AG04450 (cell line): ENCODE data around the gene STRBP. TPM values are rescaled to one million over a fixed set of nuclear protein-coding genes. Genes with fewer than 3 reads are reported as not detected.

ENCODE experiments used
- polyA plus RNA-seq: library from polyadenylated mRNA; depleted of rRNA; stranded (reverse); fragments of >200 nt; gene quantifications from 2 replicates; pipeline ENCODE4 v1.2.3, GENCODE V29; 2011; rRNA removed

The STRBP gene
- polyA plus RNA-seq, 1 experiment, result 6.3 TPM

Other genes starting within 250 kb of the STRBP start
- 0.35 TPM in 1 of 2 replicates, not detected in the other for gene GPR21, start 234.9 kb downstream of the STRBP start, polyA plus RNA-seq
- gene CRB2, start 87.6 kb upstream of the STRBP start, polyA plus RNA-seq, result not detected in 2 replicates